Osteoblast (primary cell): ENCODE data around the gene MTCH1. TPM values are rescaled to one million over a fixed set of nuclear protein-coding genes. Genes with fewer than 3 reads are reported as not detected.
"Not testable (repeated sequence)": the region's sequence is repeated elsewhere in the genome, so short reads cannot be mapped to it uniquely, and the experiment has no call there.

Experiments
- DNase-seq: peaks from one replicate; pipeline ENCODE4 v3.0.0; 2011; ENCODE audit warnings: low spot score, mixed read lengths; ENCODE audit not compliant: insufficient read length; ENCODE audit errors: missing footprints
- H2AFZ ChIP-seq: 2 replicates; pipeline ENCODE4 v1.6.0; 2011; ENCODE audit warnings: mild to moderate bottlenecking, low read length
- H3K27ac ChIP-seq: 2 replicates; pipeline ENCODE4 v1.5.1; 2011; ENCODE audit warnings: mild to moderate bottlenecking, low read depth, low read length, moderate library complexity
- H3K27me3 ChIP-seq: 2 replicates; pipeline ENCODE4 v1.6.0; 2012; ENCODE audit warnings: mild to moderate bottlenecking, control low read depth, inconsistent platforms, low read length, moderate library complexity; ENCODE audit not compliant: insufficient read depth
- H3K36me3 ChIP-seq: 2 replicates; pipeline ENCODE4 v1.5.1; 2011; ENCODE audit warnings: mild to moderate bottlenecking, low read length, control low read depth, moderate library complexity; ENCODE audit not compliant: insufficient read depth
- H3K4me1 ChIP-seq: 2 replicates; pipeline ENCODE4 v1.5.1; 2011; ENCODE audit warnings: mild to moderate bottlenecking, low read length, control low read depth, moderate library complexity; ENCODE audit not compliant: insufficient read depth
- H3K4me2 ChIP-seq: 2 replicates; pipeline ENCODE4 v1.6.0; 2011; ENCODE audit warnings: mild to moderate bottlenecking, low read length; ENCODE audit not compliant: insufficient read depth
- H3K4me3 ChIP-seq: fragments of 200-600 bp; sonication (generic); 3 replicates; pipeline ENCODE4 v1.5.1; 2012; ENCODE audit warnings: mild to moderate bottlenecking, low read length, inconsistent platforms; ENCODE audit not compliant: insufficient read depth
- H3K79me2 ChIP-seq: 2 replicates; pipeline ENCODE4 v1.6.0; 2012; ENCODE audit warnings: mild to moderate bottlenecking, low read length, control low read depth, inconsistent platforms; ENCODE audit not compliant: insufficient read depth
- H3K9me3 ChIP-seq: 2 replicates; pipeline ENCODE4 v1.5.1; 2011; ENCODE audit warnings: low read depth, low read length, control low read depth
- H4K20me1 ChIP-seq: 2 replicates; pipeline ENCODE4 v1.6.0; 2012; ENCODE audit warnings: mild to moderate bottlenecking, low read length, control low read depth; ENCODE audit not compliant: insufficient read depth
- CTCF ChIP-seq: IDR thresholded peaks from 2 replicates; pipeline ENCODE4 v1.5.1; 2011; ENCODE audit warnings: mild to moderate bottlenecking, low read depth, low read length, moderate library complexity; ENCODE audit errors: extremely low read depth
- total RNA-seq: library from RNA; depleted of rRNA; stranded (reverse); fragments of >200 nt; gene quantifications from 2 replicates; pipeline ENCODE4 v1.2.3, GENCODE V29; 2012

The MTCH1 gene
- total RNA-seq, 1 donor: 185 TPM

DNA sequence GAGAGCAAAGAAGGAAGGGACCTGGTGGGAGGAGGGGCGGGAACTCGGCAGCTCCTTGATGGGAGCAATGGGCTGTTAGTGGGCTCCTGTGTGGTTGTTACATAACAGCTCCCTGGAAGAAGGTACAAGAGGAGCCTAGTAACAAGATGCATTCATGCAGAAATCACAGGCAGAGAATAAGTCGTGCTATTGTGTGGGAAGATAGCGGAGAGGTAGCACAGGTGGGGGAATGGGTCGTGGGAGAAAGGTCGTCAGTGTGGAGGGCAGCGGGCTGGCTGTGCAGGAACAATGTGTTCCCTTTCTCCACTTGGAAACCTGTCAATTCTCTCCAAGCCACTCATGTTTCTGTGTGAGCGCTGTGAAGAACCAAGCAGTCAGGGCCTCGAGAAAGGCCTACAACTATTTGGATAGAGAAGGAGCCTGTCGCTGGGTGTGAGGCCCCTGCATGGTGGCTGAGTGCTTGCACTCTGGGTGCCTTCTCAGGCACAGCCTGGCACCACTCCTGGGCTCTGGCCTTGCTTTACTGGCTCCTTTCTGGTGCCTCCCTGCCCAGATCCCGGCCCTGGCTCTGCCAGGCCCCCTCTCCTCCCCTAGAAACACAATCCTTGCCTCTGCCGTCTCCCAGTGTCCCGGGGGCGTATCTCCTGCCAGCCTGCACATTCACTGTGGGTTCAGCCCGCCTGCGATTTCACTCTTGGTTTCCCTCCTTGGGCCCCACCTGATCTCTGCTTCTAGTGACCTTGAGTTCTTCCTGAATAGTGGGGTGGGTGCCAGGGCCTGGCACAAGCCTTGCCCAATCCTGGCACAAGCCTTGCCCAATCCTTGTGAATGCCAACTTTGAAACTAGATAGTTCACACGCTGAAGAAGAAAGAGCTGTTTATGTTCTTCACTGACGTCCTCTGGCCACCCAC, 12.1 kb upstream of the MTCH1 start:
- Histone ChIP-seq H3K4me1 (no peaks in the 10 kb centered on the region), H2AFZ (no peak overlapping the region), H3K27ac (no peak overlapping the region), H3K4me3 (no peak overlapping the region), H3K36me3 (no peaks in the 10 kb centered on the region), H4K20me1 (no peaks in the 10 kb centered on the region), H3K4me2 (no peak overlapping the region), H3K27me3 (peaks cover 10% of the 10 kb centered on the region), H3K79me2 (no peaks in the 10 kb centered on the region), H3K9me3 (no peaks in the 10 kb centered on the region)
- no peak for DNase-seq
- no peak for TF ChIP-seq CTCF

GRCh38 chr6:36990401-36990800, 4.4 kb upstream of the MTCH1 start:
- H3K27me3 ChIP-seq, DNase-seq, H3K36me3 ChIP-seq, H2AFZ ChIP-seq, H3K4me1 ChIP-seq, H3K4me2 ChIP-seq, H3K4me3 ChIP-seq, H3K27ac ChIP-seq, H3K9me3 ChIP-seq, H4K20me1 ChIP-seq: not testable (repeated sequence)
- H3K79me2 ChIP-seq: peaks cover 13% of the 10 kb centered on the region

DNA sequence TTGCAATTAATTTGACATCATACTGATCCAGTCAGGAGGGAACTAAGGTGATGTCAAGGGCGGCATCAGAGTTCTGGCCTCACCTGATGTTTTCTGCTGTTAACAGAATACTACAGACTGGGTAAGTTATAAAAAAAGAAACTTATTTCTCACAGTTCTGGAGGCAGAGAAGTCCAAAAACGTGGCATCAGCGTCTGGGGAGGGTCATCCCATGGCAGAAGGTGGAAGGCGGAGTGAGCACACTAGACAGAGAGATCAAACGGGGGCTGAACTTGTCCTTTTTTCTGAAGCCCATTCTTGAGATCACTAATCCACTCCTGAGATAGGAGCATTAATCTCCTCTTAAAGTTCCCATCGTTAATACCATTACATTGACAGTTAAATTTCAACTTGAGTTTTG, 3.3 kb upstream of the MTCH1 start:
- Histone ChIP-seq H3K4me1 (peaks cover 15% of the 10 kb centered on the region), H3K27ac (no peak overlapping the region), H3K9me3 (no peaks in the 10 kb centered on the region), H2AFZ (no peak overlapping the region), H3K4me2 (no peak overlapping the region), H3K27me3 (peaks cover 4% of the 10 kb centered on the region), H3K79me2 (peaks cover 25% of the 10 kb centered on the region), H4K20me1 (peaks cover 6% of the 10 kb centered on the region), H3K4me3 (no peak overlapping the region), H3K36me3 (no peaks in the 10 kb centered on the region)
- DNase-seq: no peak
- TF ChIP-seq CTCF: no peak

- Histone ChIP-seq H3K79me2 (peaks cover 51% of the 10 kb centered on the region), H3K27me3 (peaks cover 4% of the 10 kb centered on the region), H3K4me1 (peaks cover 30% of the 10 kb centered on the region), H3K27ac (peak overlapping the region; percentile 89), H3K9me3 (no peaks in the 10 kb centered on the region), H2AFZ (peak overlapping the region; percentile 82), H4K20me1 (peaks cover 30% of the 10 kb centered on the region), H3K4me2 (peak overlapping the region; percentile 92), H3K4me3 (peak overlapping the region; percentile 99), H3K36me3 (no peaks in the 10 kb centered on the region)
- no peak for TF ChIP-seq CTCF
- DNase-seq: peak; percentile 91
These were observed 680 bp upstream of the MTCH1 start for GRCh38 chr6:36986704-36987047.
